Natural killer cell (primary cell): Measurements from ENCODE around the gene CMSS1. TPM values are rescaled to one million over a fixed set of nuclear protein-coding genes. Genes with fewer than 3 reads are reported as not detected.

ENCODE experiments used
- ATAC-seq, 3 donors: fragments of 150-1000 bp in 2 of 3; fragments of 200-7000 bp in 1 of 3; cut with Tn5 transposase; 1 replicate in 1 of 3; 2 replicates in 2 of 3; pipeline ENCODE4 v1.10.0; 2021; ENCODE audit warnings: mild to moderate bottlenecking in 2 of 3, moderate library complexity in 2 of 3
- DNase-seq, 2 donors: peaks; one replicate each; pipeline versions ENCODE4 v3.0.0 to v3.0.0-alpha.2; 2013 to 2021; ENCODE audit warnings: mixed read lengths in 1 of 2
- H3K27ac ChIP-seq: one replicate; pipeline ENCODE4 v1.5.1; 2013; ENCODE audit warnings: mild to moderate bottlenecking, low read length
- H3K27me3 ChIP-seq: one replicate; pipeline ENCODE4 v1.6.1; 2013; ENCODE audit warnings: low read length; ENCODE audit not compliant: control insufficient read depth, insufficient read depth
- H3K36me3 ChIP-seq: one replicate; pipeline ENCODE4 v1.6.1; 2013; ENCODE audit warnings: low read length; ENCODE audit not compliant: control insufficient read depth, insufficient read depth
- H3K4me1 ChIP-seq: one replicate; pipeline ENCODE4 v1.6.1; 2013; ENCODE audit warnings: low read length; ENCODE audit not compliant: control insufficient read depth, insufficient read depth
- H3K4me3 ChIP-seq: one replicate; pipeline ENCODE4 v1.5.1; 2013; ENCODE audit warnings: low read length
- H3K9me3 ChIP-seq: one replicate; pipeline ENCODE4 v1.6.1; 2013; ENCODE audit warnings: low read length; ENCODE audit not compliant: control insufficient read depth, insufficient read depth
- H3K27ac Mint-ChIP-seq, 2 donors: one replicate each; pipeline ENCODE4 v1.8.0; 2022; ENCODE audit warnings: mild to moderate bottlenecking in 2 of 2, mixed read lengths in 2 of 2, moderate library complexity in 1 of 2
- H3K27me3 Mint-ChIP-seq, 2 donors: one replicate each; pipeline ENCODE4 v1.8.0; 2022; ENCODE audit warnings: low read depth in 2 of 2, mixed read lengths in 2 of 2
- H3K36me3 Mint-ChIP-seq: one replicate; pipeline ENCODE4 v1.8.0; 2022; ENCODE audit warnings: mixed read lengths
- H3K4me1 Mint-ChIP-seq, 2 donors: one replicate each; pipeline ENCODE4 v1.8.0; 2022; ENCODE audit warnings: mixed read lengths in 2 of 2
- H3K4me3 Mint-ChIP-seq: one replicate; pipeline ENCODE4 v1.8.0; 2022; ENCODE audit warnings: mild to moderate bottlenecking, moderate library complexity, mixed read lengths
- H3K9me3 Mint-ChIP-seq, 2 donors: one replicate each; pipeline ENCODE4 v1.8.0; 2022; ENCODE audit warnings: mixed read lengths in 2 of 2
- CTCF ChIP-seq: fragments of 200-600 bp; IDR thresholded peaks from one replicate; pipeline ENCODE4 v1.8.0; 2022; ENCODE audit warnings: antibody characterized with exemption
- WGBS: methylation state at CpG from one replicate; pipeline ENCODE4 v1.1.7; 2013; ENCODE audit warnings: missing lambda C conversion rate; ENCODE audit not compliant: insufficient coverage; 5-methylcytosine and 5-hydroxymethylcytosine counted together
- intact Hi-C: fragments of 100-400 bp; cut with micrococcal nuclease; formaldehyde crosslinking; loops from one replicate; pipeline ENCODE4 v1.14.2; 2022
- total RNA-seq, 4 donors: library from RNA; stranded (reverse); fragments of 120-200 nt in 1 of 4; gene quantifications; one replicate each; pipeline versions ENCODE4 v1.2.3 to v1.2.4, GENCODE V29; 2013 to 2022

CMSS1 gene
- total RNA-seq, 3 donors from 2014 or later (not counting 1 experiment from before 2014, with no cell fraction given) = 7.8 to 12.7 (median 9.2) TPM

GRCh38 chr3:100084100-100084806 lies 266.6 kb downstream of the CMSS1 start:
- Histone ChIP-seq H3K36me3 (no peaks in the 10 kb centered on the region), H3K27me3 (no peaks in the 10 kb centered on the region), H3K9me3 (no peaks in the 10 kb centered on the region), H3K27ac (no peak overlapping the region), H3K4me3 (no peak overlapping the region), H3K4me1 (no peaks in the 10 kb centered on the region)
- 65% methylated on average over 4 of the region's 7 CpGs for WGBS
- intact Hi-C loops = no loop called here
- Mint-ChIP-seq H3K27ac (no peak overlapping the region), H3K4me1 (peaks cover 7 to 12% of the 10 kb centered on the region in 2 donors), H3K9me3 (no peaks in the 10 kb centered on the region), H3K27me3 (peaks cover 0 to 2% of the 10 kb centered on the region in 2 donors), H3K36me3 (no peaks in the 10 kb centered on the region), H3K4me3 (no peak overlapping the region)
- TF ChIP-seq CTCF = no peak
- DNase-seq (no peak), ATAC-seq (no peak)

DNA sequence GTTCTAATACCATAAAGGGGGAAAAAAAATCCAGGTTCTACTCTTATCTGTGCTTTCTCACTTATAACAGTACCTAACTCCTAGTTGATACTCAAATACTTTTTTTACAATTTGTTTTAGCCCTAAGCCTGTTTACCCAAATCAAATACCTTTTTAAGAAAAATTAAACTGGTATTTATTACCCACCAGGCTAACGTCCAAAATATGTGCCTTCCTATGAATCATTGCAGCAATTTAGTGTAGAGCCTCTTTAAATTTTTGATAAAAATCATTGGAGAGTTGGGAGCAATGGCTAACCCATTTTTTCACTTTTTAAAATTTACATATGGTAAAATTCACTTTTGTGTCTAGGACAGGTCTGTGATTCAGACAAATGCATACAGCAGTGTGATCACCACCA lies 268.7 kb downstream of the CMSS1 start:
- Histone ChIP-seq H3K36me3 (no peaks in the 10 kb centered on the region), H3K27me3 (no peaks in the 10 kb centered on the region), H3K4me3 (no peak overlapping the region), H3K9me3 (no peaks in the 10 kb centered on the region), H3K4me1 (no peaks in the 10 kb centered on the region), H3K27ac (no peak overlapping the region)
- intact Hi-C loops = no loop called here
- no peaks in the 10 kb centered on the region for H3K9me3 Mint-ChIP-seq
- H3K27ac Mint-ChIP-seq = no peak overlapping the region
- peaks cover 0 to 2% of the 10 kb centered on the region in 2 donors for H3K27me3 Mint-ChIP-seq
- H3K4me3 Mint-ChIP-seq = no peak overlapping the region
- no peaks in the 10 kb centered on the region for H3K36me3 Mint-ChIP-seq
- TF ChIP-seq CTCF = no peak
- H3K4me1 Mint-ChIP-seq = peaks cover 12 to 14% of the 10 kb centered on the region in 2 donors
- no peak for DNase-seq
- ATAC-seq = no peak
- no CpG with 5 or more reads among the region's 1 CpG for WGBS

- Mint-ChIP-seq H3K27ac (no peak overlapping the region), H3K9me3 (no peaks in the 10 kb centered on the region), H3K36me3 (no peaks in the 10 kb centered on the region), H3K4me1 (peaks cover 12 to 14% of the 10 kb centered on the region in 2 donors), H3K27me3 (peaks cover 0 to 2% of the 10 kb centered on the region in 2 donors), H3K4me3 (no peak overlapping the region)
- Histone ChIP-seq H3K36me3 (no peaks in the 10 kb centered on the region), H3K27me3 (no peaks in the 10 kb centered on the region), H3K4me1 (no peaks in the 10 kb centered on the region), H3K4me3 (no peak overlapping the region), H3K27ac (no peak overlapping the region), H3K9me3 (no peaks in the 10 kb centered on the region)
- no peak for DNase-seq
- intact Hi-C loops = no loop called here
- peak; percentile 20 to 39 (median 34) for ATAC-seq
- no peak for TF ChIP-seq CTCF
Observed at GRCh38 chr3:100087198-100087597, 269.5 kb downstream of the CMSS1 start.
